ENCODE measurements around the gene ERF. TPM values are rescaled to one million over a fixed set of nuclear protein-coding genes. Genes with fewer than 3 reads are reported as not detected.

The ERF gene
- total and polyA plus RNA-seq, 2 of the 8 experiments (the other 6 are each of a cell fraction or from before 2014, with no cell fraction given) = 43.7 to 62.7 TPM

- TF ChIP-seq YY1 (IDR thresholded peaks at IDR 0.05; ENCODE audit: low read depth, low read length) = no peak
- no peak for TF ChIP-seq SIRT6 (IDR thresholded peaks at IDR 0.05; ENCODE audit: low read length)
- TF ChIP-seq BCL11A (IDR thresholded peaks at IDR 0.05; ENCODE audit: low read depth in 2 of 2, low read length in 2 of 2) = no peak
- TF ChIP-seq POU5F1 (IDR thresholded peaks at IDR 0.05; ENCODE audit: low read depth, low read length) = no peak
- TF ChIP-seq SUZ12 (IDR thresholded peaks at IDR 0.05; ENCODE audit: low read length) = no peak
- TF ChIP-seq FOSL1 (IDR thresholded peaks at IDR 0.05; ENCODE audit: insufficient read depth, low read depth, low read length) = peak; percentile 75; the same call in 1 of the 2 replicates
- TF ChIP-seq RAD21 (IDR thresholded peaks at IDR 0.05 in 1 of 2, conservative IDR thresholded peaks at IDR 0.05 in 1 of 2; ENCODE audit: low read depth in 2 of 2, low read length in 2 of 2) = peak in 1 of 2 experiments; percentile 11; a peak in 1 of 4 replicates
- no peak for TF ChIP-seq TCF12 (IDR thresholded peaks at IDR 0.05; ENCODE audit: low read depth, low read length)
- no peak for TF ChIP-seq JUND (IDR thresholded peaks at IDR 0.05; ENCODE audit: low read length)
- TF ChIP-seq KDM5A (IDR thresholded peaks at IDR 0.05; ENCODE audit: low read length) = no peak; the same call in 1 of the 2 replicates
- peak; percentile 25; the same call in 1 of the 2 replicates for TF ChIP-seq CEBPB (IDR thresholded peaks at IDR 0.05; ENCODE audit: low read depth, low read length)
- peak; percentile 66 for TF ChIP-seq BACH1 (IDR thresholded peaks at IDR 0.05; ENCODE audit: low read length)
- no peak for TF ChIP-seq CTBP2 (IDR thresholded peaks at IDR 0.05; ENCODE audit: borderline replicate concordance, insufficient read depth, insufficient read length, low read length)
- peak; percentile 76 for TF ChIP-seq TBP (IDR thresholded peaks at IDR 0.05; ENCODE audit: low read depth, low read length)
- peak; percentile 64; the same call in 1 of the 2 replicates for TF ChIP-seq MAX (IDR thresholded peaks at IDR 0.05)
- TF ChIP-seq POLR2A (IDR thresholded peaks at IDR 0.05; ENCODE audit: control extremely low read depth in 1 of 2, low read depth in 2 of 2, low read length in 2 of 2) = peak; percentile 46 to 84
- peak in 1 of 3 experiments; percentile 29; a peak in 2 of 4 replicates for TF ChIP-seq CTCF (IDR thresholded peaks at IDR 0.05; ENCODE audit: control extremely low read depth in 1 of 3, insufficient read depth in 1 of 3, low read depth in 1 of 3, low read length in 3 of 3)
- 0 out of 4 replicates have a peak, but pooled peaks of 1 of the 2 experiments have one; percentile 56 for TF ChIP-seq HDAC2 (IDR thresholded peaks at IDR 0.05; ENCODE audit: borderline replicate concordance in 1 of 2, low read depth in 2 of 2, low read length in 2 of 2)
- peak; percentile 38; the same call in 1 of the 2 replicates for TF ChIP-seq E2F6 (IDR thresholded peaks at IDR 0.05)
These were observed 34.8 kb downstream of the ERF start, which contains the start of gene ZNF526 (continued) for GRCh38 chr19:42219812-42220750.
